H1 (cell line): ENCODE results near the gene CEP95. TPM values are rescaled to one million over a fixed set of nuclear protein-coding genes. Genes with fewer than 3 reads are reported as not detected.

Source experiments
- BRCA1 ChIP-seq: IDR thresholded peaks from 2 replicates; pipeline ENCODE4 v1.6.1; 2012; ENCODE audit warnings: low read depth, low read length, improper control_type of control experiment
- CBX5 ChIP-seq: fragments of 300-800, 300-1000 bp; sonication (generic); IDR thresholded peaks from 2 replicates; pipeline ENCODE4 v1.7.1; 2016; ENCODE audit warnings: antibody characterized with exemption, low read length, low read depth
- EP300 ChIP-seq, 2 experiments: IDR thresholded peaks; 1 replicate in 1 of 2; 2 replicates in 1 of 2; pipeline ENCODE4 v1.6.1; 2011 to 2012; ENCODE audit warnings: low read depth in 2 of 2, low read length in 2 of 2, mild to moderate bottlenecking in 2 of 2, borderline replicate concordance in 1 of 2, inconsistent platforms in 1 of 2, moderate library complexity in 1 of 2
- GABPA ChIP-seq: IDR thresholded peaks from 2 replicates; pipeline ENCODE4 v1.6.1; 2011; ENCODE audit warnings: mild to moderate bottlenecking, low read length, moderate library complexity, borderline replicate concordance; ENCODE audit not compliant: insufficient read depth
- GTF2F1 ChIP-seq: IDR thresholded peaks from 2 replicates; pipeline ENCODE4 v1.6.1; 2012; ENCODE audit warnings: low read depth, low read length, improper control_type of control experiment, borderline replicate concordance
- NANOG ChIP-seq: IDR thresholded peaks from 2 replicates; pipeline ENCODE4 v1.6.1; 2011; ENCODE audit warnings: low read length, low read depth, mild to moderate bottlenecking, inconsistent platforms; ENCODE audit not compliant: insufficient read depth, poor library complexity, severe bottlenecking
- POLR2AphosphoS5 ChIP-seq: IDR thresholded peaks from 2 replicates; pipeline ENCODE4 v1.6.1; 2011; ENCODE audit warnings: low read depth, low read length
- RNF2 ChIP-seq: fragments of 200-900, 300-1000 bp; sonication (generic); IDR thresholded peaks from 2 replicates; pipeline ENCODE4 v1.7.1; 2016; ENCODE audit warnings: borderline replicate concordance, low read depth, mild to moderate bottlenecking, antibody characterized with exemption, low read length; ENCODE audit not compliant: poor library complexity, severe bottlenecking; ENCODE audit errors: missing control alignments
- SAP30 ChIP-seq: fragments of 300-600 bp; sonication (generic); IDR thresholded peaks from 2 replicates; pipeline ENCODE4 v1.7.1; 2012; ENCODE audit warnings: low read length, moderate library complexity, mild to moderate bottlenecking, inconsistent platforms; ENCODE audit not compliant: insufficient read depth, insufficient replicate concordance
- SP1 ChIP-seq: IDR thresholded peaks from 2 replicates; pipeline ENCODE4 v1.6.1; 2011; ENCODE audit warnings: low read depth, low read length
- SP4 ChIP-seq: IDR thresholded peaks from 2 replicates; pipeline ENCODE4 v1.6.1; 2012; ENCODE audit warnings: low read length, inconsistent platforms
- TAF1 ChIP-seq: IDR thresholded peaks from 2 replicates; pipeline ENCODE4 v1.6.1; 2011; ENCODE audit warnings: mild to moderate bottlenecking, low read depth, low read length
- TAF7 ChIP-seq: optimal IDR thresholded peaks from 2 replicates; pipeline ENCODE3; 2011; ENCODE audit warnings: low read depth, mild to moderate bottlenecking, inconsistent platforms, low read length, moderate library complexity, borderline replicate concordance
- TBP ChIP-seq: IDR thresholded peaks from 2 replicates; pipeline ENCODE4 v1.6.1; 2011; ENCODE audit warnings: low read depth, low read length, improper control_type of control experiment
- ZNF274 ChIP-seq: IDR thresholded peaks from 2 replicates; pipeline ENCODE4 v1.7.0; 2012; ENCODE audit warnings: low read length, borderline replicate concordance; ENCODE audit errors: extremely low read depth
- polyA plus RNA-seq, 7 experiments: library from polyadenylated mRNA; depleted of rRNA in 3 of 7; stranded (reverse) in 5 of 7; unstranded in 2 of 7; fragments of >200 nt in 5 of 7; fragments of 200-250 nt in 2 of 7; gene quantifications; 1 replicate in 5 of 7; 2 replicates in 1 of 7; 4 replicates in 1 of 7; pipeline versions ENCODE4 v1.2.1 to v1.2.3, GENCODE V29; 2011 to 2013; ENCODE audit warnings: missing spikeins in 2 of 7, mixed read lengths in 2 of 7
- total RNA-seq: library from RNA; stranded (reverse); fragmentation: NEBNext Ultra II Directional; extraction: Animal tissue kit (Norgen Biotek cat#: 25700); gene quantifications from 2 replicates; pipeline ENCODE4 v1.2.1, GENCODE V29; 2021
- TF ChIP-seq, protein P1 (sequence below), 3 experiments: IDR thresholded peaks; 1 replicate in 2 of 3; 2 replicates in 1 of 3; pipeline versions ENCODE4 v1.5.1 to v1.6.1; 2011; ENCODE audit warnings: low read length in 3 of 3, mild to moderate bottlenecking in 3 of 3, inconsistent platforms in 2 of 3, low read depth in 1 of 3, moderate library complexity in 1 of 3; ENCODE audit not compliant: insufficient read depth in 1 of 3; ENCODE audit errors: control extremely low read depth in 1 of 3
- TF ChIP-seq, protein P2 (sequence below): IDR thresholded peaks from 2 replicates; pipeline ENCODE4 v1.6.1; 2012; ENCODE audit warnings: inconsistent platforms
- TF ChIP-seq, protein P3 (sequence below): IDR thresholded peaks from 2 replicates; pipeline ENCODE4 v1.6.1; 2011; ENCODE audit warnings: low read length, improper control_type of control experiment

The CEP95 gene
- total and polyA plus RNA-seq, 2 of the 8 experiments (the other 6 are each of a cell fraction or from before 2014, with no cell fraction given): 22.3 to 51.5 TPM

DNA sequence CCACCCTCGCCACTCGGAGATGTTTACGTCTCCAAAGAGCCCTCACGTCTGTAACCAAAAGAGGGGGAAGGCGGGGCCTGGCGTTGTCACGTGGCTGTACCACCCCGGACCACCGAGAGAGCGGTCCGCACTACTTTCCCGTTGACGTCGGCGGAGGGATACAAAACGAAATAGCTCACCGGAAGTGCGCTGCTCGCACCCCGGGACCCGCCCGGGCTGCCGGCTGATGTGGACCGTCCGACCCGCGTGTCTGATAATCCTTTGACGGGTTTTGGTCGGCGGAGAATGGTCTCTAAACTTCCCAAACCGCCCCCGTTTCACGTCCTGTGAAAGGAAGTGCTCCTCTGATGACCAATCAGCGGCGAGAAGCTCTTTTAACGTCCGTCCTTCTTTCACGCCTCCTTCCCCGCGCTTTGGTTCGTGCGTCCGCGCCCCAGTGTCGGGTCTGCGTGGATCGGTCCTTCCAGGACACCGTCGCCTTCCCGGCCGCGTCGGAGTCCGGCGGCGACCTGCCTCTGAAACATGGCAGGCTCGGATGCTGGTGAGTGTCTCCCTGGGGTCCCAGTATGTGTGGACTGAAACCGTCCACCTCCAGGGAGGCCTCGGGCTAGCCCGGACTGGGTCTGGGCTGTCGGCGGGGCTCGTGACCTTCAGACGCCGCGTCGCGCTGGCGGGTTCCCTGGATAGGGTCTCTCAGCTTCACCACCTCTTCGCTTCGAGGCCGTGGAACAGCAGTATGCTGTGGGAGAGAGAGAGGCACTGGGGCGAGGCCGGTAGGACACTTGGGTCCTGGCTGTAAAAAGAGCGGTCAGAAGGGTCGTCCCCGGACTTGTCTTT, at the start of gene CEP95 (continued):
- TF ChIP-seq, protein P1, sequence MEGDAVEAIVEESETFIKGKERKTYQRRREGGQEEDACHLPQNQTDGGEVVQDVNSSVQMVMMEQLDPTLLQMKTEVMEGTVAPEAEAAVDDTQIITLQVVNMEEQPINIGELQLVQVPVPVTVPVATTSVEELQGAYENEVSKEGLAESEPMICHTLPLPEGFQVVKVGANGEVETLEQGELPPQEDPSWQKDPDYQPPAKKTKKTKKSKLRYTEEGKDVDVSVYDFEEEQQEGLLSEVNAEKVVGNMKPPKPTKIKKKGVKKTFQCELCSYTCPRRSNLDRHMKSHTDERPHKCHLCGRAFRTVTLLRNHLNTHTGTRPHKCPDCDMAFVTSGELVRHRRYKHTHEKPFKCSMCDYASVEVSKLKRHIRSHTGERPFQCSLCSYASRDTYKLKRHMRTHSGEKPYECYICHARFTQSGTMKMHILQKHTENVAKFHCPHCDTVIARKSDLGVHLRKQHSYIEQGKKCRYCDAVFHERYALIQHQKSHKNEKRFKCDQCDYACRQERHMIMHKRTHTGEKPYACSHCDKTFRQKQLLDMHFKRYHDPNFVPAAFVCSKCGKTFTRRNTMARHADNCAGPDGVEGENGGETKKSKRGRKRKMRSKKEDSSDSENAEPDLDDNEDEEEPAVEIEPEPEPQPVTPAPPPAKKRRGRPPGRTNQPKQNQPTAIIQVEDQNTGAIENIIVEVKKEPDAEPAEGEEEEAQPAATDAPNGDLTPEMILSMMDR (IDR thresholded peaks at IDR 0.05; ENCODE audit: control extremely low read depth in 1 of 3, insufficient read depth in 1 of 3, low read depth in 1 of 3, low read length in 3 of 3): no peak; a peak in 1 of 4 replicates
- peak; percentile 75 for TF ChIP-seq SP1
- no peak for TF ChIP-seq ZNF274
- TF ChIP-seq NANOG: no peak
- no peak; the same call in 1 of the 2 replicates for TF ChIP-seq TBP
- no peak for TF ChIP-seq SAP30
- TF ChIP-seq RNF2: no peak
- peak; percentile 34 to 85 for TF ChIP-seq EP300 (IDR thresholded peaks at IDR 0.05; ENCODE audit: borderline replicate concordance in 1 of 2, low read depth in 2 of 2, low read length in 2 of 2)
- TF ChIP-seq GABPA: peak; percentile 85
- no peak; the same call in 1 of the 2 replicates for TF ChIP-seq POLR2AphosphoS5
- TF ChIP-seq, protein P2, sequence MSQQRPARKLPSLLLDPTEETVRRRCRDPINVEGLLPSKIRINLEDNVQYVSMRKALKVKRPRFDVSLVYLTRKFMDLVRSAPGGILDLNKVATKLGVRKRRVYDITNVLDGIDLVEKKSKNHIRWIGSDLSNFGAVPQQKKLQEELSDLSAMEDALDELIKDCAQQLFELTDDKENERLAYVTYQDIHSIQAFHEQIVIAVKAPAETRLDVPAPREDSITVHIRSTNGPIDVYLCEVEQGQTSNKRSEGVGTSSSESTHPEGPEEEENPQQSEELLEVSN: peak; percentile 56
- peak; percentile 87 for TF ChIP-seq SP4
- no peak for TF ChIP-seq BRCA1
- TF ChIP-seq, protein P3, sequence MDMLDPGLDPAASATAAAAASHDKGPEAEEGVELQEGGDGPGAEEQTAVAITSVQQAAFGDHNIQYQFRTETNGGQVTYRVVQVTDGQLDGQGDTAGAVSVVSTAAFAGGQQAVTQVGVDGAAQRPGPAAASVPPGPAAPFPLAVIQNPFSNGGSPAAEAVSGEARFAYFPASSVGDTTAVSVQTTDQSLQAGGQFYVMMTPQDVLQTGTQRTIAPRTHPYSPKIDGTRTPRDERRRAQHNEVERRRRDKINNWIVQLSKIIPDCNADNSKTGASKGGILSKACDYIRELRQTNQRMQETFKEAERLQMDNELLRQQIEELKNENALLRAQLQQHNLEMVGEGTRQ: peak; percentile 85
- TF ChIP-seq TAF7: peak; percentile 63
- 0 out of 2 replicates have a peak, but pooled peaks have one; percentile 25 for TF ChIP-seq GTF2F1
- no peak; the same call in none of the 2 replicates for TF ChIP-seq TAF1
- no peak for TF ChIP-seq CBX5
